GM04503 (cell line): Measurements from ENCODE around the gene IFI27.
A peak's percentile ranks its signal among the peaks of the same experiment; 100 is the strongest.

Source experiments
- DNase-seq: peaks from one replicate; pipeline ENCODE4 v3.0.0-alpha.2; 2012; ENCODE audit warnings: low read depth

IFI27 gene

GRCh38 chr14:94125659-94126418 is 15.3 kb downstream of the IFI27 start:
- DNase-seq, result no peak

GRCh38 chr14:94126419-94126677 is 15.8 kb downstream of the IFI27 start:
- no peak for DNase-seq

GRCh38 chr14:94126800-94127199 is 16.3 kb downstream of the IFI27 start:
- DNase-seq, result no peak

- no peak for DNase-seq
Observed at GRCh38 chr14:94127330-94127729, 16.8 kb downstream of the IFI27 start.

GRCh38 chr14:94128216-94128839 is 17.8 kb downstream of the IFI27 start:
- DNase-seq, result no peak

GRCh38 chr14:94129111-94129757 is 18.7 kb downstream of the IFI27 start, which contains the start of gene IFI27L2:
IFI27L2 (minus strand) TSS chr14:94129604; CDS start chr14:94129564, 40 bp downstream.
- peak; percentile 42 for DNase-seq

GRCh38 chr14:94129758-94130414 is 19.4 kb downstream of the IFI27 start:
- no peak for DNase-seq

GRCh38 chr14:94132285-94132887 is 21.9 kb downstream of the IFI27 start:
- DNase-seq, result no peak

GRCh38 chr14:94135476-94135875 is 24.9 kb downstream of the IFI27 start:
- DNase-seq, result no peak

- DNase-seq, result peak; percentile 27
Observed at GRCh38 chr14:94136575-94137331, 26.2 kb downstream of the IFI27 start.

- no peak for DNase-seq
Observed at GRCh38 chr14:94138251-94138650, 27.7 kb downstream of the IFI27 start.

- no peak for DNase-seq
Observed at GRCh38 chr14:94139006-94139405, 28.5 kb downstream of the IFI27 start.

GRCh38 chr14:94139421-94139820 is 28.9 kb downstream of the IFI27 start:
- DNase-seq, result no peak

GRCh38 chr14:94142247-94142646 is 31.7 kb downstream of the IFI27 start:
- no peak for DNase-seq

GRCh38 chr14:94142836-94143235 is 32.3 kb downstream of the IFI27 start:
- no peak for DNase-seq

GRCh38 chr14:94143239-94143638 is 32.7 kb downstream of the IFI27 start:
- no peak for DNase-seq

GRCh38 chr14:94143711-94144110 is 33.2 kb downstream of the IFI27 start:
- no peak for DNase-seq

GRCh38 chr14:94144765-94145164 is 34.2 kb downstream of the IFI27 start:
- no peak for DNase-seq

- DNase-seq, result no peak
Observed at GRCh38 chr14:94145902-94146527, 35.5 kb downstream of the IFI27 start.

- no peak for DNase-seq
Observed at GRCh38 chr14:94152676-94153075, 42.1 kb downstream of the IFI27 start.

GRCh38 chr14:94153750-94154342 is 43.3 kb downstream of the IFI27 start:
- no peak for DNase-seq
